GM19455 (cell line): ENCODE measurements around the gene LAP3.
A peak's percentile ranks its signal among the peaks of the same experiment; 100 is the strongest.

Experiments used
- ATAC-seq: cut with Tn5 transposase; IDR thresholded peaks from one replicate; pipeline ENCODE4 v1.9.1; 2021; ENCODE audit not compliant: unreplicated experiment

The LAP3 gene

GRCh38 chr4:17614416-17615299 is 37.7 kb downstream of the LAP3 start, which contains the start of gene MED28:
Gene MED28, plus strand, starts transcription at chr4:17614641. Its CDS starts 14 bp downstream, at chr4:17614655.
- peak; percentile 94 for ATAC-seq

- ATAC-seq: no peak
These were observed 39.3 kb downstream of the LAP3 start for GRCh38 chr4:17616283-17616682.

- no peak for ATAC-seq
These were observed 41.9 kb downstream of the LAP3 start for GRCh38 chr4:17618926-17619325.

GRCh38 chr4:17619416-17620105 is 42.6 kb downstream of the LAP3 start:
- ATAC-seq: no peak

- no peak for ATAC-seq
These were observed 46.5 kb downstream of the LAP3 start for GRCh38 chr4:17623451-17624001.

GRCh38 chr4:17624821-17625220 is 47.8 kb downstream of the LAP3 start:
- no peak for ATAC-seq

- ATAC-seq: no peak
These were observed 53.2 kb downstream of the LAP3 start for GRCh38 chr4:17630228-17630627.

GRCh38 chr4:17633600-17633999 is 56.6 kb downstream of the LAP3 start:
- no peak for ATAC-seq

- no peak for ATAC-seq
These were observed 58.1 kb downstream of the LAP3 start for GRCh38 chr4:17635056-17635455.

GRCh38 chr4:17636341-17636695 is 59.3 kb downstream of the LAP3 start:
- peak; percentile 11 for ATAC-seq

GRCh38 chr4:17636696-17637622 is 60.0 kb downstream of the LAP3 start:
- peak; percentile 94 for ATAC-seq

GRCh38 chr4:17639136-17639535 is 62.1 kb downstream of the LAP3 start:
- ATAC-seq: no peak

GRCh38 chr4:17642398-17642783 is 65.4 kb downstream of the LAP3 start:
- no peak for ATAC-seq

- no peak for ATAC-seq
These were observed 69.7 kb downstream of the LAP3 start for GRCh38 chr4:17646693-17647092.

GRCh38 chr4:17647176-17647806 is 70.3 kb downstream of the LAP3 start:
- no peak for ATAC-seq

GRCh38 chr4:17647927-17648326 is 70.9 kb downstream of the LAP3 start:
- no peak for ATAC-seq

- no peak for ATAC-seq
These were observed 73.4 kb downstream of the LAP3 start for GRCh38 chr4:17650406-17650805.

GRCh38 chr4:17654701-17655100 is 77.7 kb downstream of the LAP3 start:
- ATAC-seq: no peak

GRCh38 chr4:17657090-17657489 is 80.1 kb downstream of the LAP3 start:
- ATAC-seq: no peak
